NOMO-1 (cell line): ENCODE measurements around the gene CEP85L.

Experiments used
- DNase-seq, 2 experiments: peaks; one replicate each; lab custom pipeline; 2025; ENCODE audit not compliant: unreplicated experiment in 2 of 2; lab: John Stamatoyannopoulos, UW

CEP85L gene

DNA sequence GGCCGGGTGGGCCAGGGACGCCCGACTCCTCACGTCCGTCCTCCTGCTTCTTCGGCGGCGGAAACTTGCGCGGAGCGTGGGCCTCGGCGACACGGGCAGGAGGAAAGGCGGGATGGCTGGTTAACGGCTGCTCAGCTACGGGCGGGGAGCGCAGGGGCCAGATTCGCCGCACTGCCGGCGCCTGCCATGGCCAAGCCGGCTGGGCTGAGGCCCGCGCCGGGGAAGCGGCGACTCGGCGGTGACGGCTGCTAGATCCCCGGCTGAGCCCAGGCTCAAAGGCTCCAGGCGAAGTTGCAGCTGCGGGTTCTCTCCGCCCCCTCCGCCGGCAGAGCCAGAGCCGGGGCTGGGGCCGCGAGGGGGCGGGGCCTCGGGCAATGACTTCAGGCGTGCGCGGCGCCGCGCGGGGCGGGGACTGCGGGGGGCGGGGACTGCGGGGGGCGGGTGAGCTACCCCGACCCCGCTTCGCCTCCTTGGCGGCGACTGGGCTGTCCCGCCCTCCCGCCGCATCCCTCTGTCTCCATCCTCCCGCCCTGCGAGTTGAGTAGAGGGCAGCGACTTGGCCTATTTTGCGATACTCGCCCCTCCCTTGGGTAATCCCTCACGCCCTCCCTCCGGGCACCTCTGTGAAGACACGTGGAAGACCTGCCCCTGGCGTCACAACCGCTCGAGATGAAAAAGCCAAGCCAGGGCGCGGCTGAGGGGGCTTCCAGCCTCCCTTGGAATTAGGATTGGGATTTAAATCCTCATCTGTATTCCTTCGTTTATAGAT lies at the start of gene CEP85L:
TSS of gene CEP85L (minus strand) at position 310 of the 769 bp plus-strand sequence. CDS start 322 bp downstream, outside the sequence.
- DNase-seq: peak; percentile 87 to 90

DNA sequence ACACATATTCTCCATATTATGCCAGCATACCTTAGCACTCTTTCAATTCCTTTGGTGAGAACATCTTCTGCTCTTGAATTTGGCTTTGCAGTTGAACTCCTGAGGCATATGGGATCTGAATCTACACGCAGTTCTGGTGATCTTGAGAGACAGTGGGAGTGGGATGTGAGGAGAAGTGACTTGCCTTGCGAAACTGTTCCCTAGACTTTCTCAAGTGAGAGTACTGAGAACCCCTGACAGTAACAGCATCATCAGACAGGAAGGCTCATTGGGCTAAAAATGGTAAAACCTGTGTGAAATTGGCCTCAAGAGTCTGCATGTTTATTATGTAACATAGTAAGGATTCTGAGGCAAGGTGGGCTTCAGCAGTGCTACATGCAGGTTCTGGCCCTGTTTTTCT lies 49.1 kb upstream of the CEP85L start:
- DNase-seq: no peak

DNA sequence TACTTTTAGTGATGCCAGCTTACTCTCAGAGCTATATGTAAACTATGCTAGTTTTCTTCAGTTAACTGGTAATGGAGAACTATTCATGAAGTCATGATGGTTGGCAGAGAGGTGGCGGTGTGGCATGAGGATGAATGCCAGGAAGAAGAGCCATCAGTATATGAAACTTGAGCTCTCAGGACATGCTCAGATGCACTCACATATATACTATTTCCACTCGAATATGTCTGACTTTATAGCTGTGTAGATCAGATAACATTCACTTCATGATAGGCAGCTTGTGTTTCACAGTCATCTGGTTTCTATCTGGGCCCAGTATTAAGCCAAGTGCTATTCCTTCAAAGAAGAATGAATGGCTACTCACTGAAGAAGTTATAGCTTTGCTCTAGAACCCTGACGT lies 46.2 kb upstream of the CEP85L start:
- DNase-seq: no peak

DNA sequence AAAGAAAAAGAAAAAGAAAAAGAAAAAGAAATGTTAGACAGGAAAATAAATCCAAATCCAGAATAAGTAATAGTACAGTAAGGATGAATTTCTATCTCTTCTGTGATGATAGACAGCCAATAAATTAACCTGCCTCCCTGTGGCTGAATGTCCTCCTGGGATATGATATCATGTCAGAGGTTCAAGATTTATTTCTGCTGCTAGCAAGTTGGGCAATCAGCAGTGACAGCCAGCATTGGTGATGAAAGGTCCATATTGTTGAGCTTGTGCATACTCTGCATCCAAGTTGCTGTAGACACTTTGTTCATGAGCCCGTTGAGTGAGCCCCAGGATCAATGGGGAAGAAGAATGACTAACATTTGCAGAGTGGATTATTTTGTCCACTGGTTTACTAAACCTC lies 44.9 kb upstream of the CEP85L start:
- no peak for DNase-seq

DNA sequence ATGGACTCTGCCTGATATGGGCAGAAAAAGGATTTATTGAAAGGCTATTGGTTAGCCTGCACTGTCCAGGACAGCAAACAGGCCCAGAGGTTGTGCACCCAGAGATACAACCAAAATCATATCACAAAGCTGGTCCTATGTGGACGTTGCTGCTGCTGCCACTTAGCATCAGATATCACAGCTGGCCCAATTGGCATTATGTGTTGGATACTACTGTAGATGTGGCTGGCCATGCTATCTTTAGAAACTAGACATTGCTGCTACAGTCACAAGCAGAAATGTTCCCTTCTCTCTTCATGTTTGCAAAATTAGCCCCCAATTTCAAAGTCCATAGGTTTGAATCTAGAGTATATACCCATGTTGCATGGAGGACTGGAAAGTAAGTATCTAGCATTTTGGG lies 42.2 kb upstream of the CEP85L start:
- no peak for DNase-seq

DNA sequence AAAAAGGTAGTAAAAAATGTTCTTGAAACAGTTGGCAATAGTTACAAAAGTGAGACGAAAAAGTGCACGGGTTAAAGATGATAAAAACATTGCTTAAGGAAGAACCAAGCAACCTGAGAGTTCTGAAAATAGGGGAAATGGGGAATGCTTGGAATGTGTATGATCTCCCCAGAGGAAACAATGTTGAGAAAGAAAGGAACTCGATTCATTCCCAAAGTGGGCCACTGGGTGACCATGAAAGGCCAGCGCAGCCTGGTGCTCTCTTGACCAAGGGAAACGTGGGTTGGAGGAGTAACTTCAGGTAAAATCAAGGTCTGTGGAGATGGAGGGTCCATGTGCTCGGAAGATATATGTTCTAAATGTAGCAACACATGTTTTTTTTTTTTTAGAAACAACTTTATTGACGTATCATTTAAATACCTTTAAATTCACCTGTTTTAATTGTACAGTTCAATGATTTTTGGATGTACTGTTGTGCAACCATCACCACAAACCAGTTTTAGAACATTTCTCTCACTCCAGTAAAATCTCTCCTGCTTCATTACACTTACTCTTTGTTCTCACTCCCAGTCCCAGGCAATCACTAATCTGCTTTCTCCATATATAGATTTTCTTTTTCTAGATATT lies 34.5 kb upstream of the CEP85L start:
- DNase-seq: no peak

DNA sequence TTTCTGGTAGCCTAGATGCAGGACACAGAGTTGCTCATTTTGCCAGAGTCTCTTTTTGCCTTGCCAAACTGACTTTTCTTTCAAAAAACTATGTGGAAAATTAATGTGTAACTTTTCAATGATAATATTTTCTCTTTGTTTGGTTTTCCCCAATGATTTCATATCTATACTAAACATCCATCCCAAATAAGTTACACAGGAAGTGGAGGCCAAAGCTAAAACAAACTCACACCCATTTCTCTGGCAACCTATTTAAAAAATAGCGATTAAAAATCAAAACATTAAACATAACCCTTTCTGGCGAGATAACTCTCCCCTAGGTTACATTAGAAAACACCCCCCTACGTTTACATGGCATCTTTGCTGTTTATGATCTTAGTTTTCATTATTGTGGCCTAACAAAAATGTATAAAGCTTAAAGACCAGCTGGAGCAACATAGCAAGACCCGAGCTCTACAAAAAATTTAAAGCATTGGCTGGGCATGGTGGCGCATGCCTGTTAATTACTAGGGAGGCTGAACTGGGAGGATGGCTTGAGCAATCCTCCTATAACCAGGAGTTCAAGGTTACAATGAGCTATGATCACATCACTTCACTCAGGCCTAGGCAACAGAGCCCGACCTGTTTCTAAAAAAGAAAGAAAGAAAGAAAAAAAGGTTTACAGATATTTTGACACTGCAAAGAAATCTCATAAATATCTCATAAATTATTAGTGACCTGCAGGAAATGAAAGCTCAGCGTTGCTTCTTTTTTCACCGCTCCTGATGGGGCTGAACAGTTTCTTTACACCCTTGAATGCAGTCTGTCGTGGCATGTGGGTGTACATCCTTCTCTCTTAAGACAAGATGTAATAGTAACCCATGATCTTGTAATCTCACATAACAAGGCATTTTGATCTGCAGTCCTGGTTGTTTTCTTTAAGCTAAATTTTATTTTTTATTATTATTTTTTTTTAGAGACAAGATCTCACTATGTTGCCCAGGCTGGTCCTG lies 32.8 kb upstream of the CEP85L start:
- DNase-seq: no peak

DNA sequence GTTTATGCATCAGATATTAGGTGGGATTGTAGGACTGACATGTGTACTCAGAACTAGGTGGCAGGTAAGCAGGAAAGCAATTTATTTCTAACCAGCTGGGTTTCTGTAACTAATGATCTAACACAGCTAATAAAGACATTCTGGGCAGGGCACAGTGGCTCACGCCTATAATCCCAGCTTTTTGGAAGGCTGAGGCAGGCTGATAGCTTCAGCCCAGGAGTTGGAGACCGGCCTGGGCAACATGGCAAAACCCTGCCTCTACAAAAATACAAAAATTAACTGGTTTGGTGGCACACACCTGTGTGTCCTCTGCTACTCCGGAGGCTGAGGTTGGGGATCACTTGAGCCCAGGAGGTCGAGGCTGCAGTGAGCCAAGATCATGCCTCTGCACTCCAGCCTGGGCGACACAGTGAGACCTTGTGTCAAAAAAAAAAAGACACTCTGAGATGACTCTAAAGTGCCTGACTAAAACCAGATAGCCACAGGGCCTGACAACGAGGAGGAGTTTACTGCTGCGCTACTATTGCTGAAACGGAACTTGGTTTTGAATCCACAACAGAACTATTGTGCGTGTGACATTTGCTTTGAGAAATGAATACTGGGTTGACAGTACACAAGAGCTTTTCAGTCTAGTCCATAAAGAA lies 29.2 kb upstream of the CEP85L start:
- no peak for DNase-seq

DNA sequence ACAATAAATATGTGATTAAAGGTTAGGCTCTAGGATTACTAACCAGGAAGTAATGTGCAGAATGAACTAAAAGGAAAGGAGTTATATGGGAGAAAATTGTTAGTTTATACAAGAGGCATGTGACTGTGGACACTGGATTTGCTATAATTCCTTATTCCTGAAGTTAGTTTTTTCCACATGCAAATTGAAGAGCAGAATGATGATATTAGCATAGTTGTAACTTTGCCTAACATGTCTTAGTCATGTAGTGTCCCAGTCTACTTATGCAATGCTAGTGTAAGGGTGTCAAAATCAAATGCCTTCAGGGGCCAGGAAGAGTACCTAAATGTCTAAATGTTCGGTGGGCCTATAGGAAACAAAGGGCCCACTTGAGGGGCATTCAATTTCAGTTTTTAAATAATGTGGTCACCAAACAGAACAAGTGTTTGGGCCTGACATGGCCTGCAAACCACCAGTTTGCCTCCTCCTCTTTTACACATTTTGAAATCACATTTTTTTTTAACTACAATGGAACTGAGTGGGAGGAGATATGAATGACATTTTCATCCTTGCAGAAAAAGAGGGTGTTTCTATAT lies 28.0 kb upstream of the CEP85L start:
- no peak for DNase-seq

DNA sequence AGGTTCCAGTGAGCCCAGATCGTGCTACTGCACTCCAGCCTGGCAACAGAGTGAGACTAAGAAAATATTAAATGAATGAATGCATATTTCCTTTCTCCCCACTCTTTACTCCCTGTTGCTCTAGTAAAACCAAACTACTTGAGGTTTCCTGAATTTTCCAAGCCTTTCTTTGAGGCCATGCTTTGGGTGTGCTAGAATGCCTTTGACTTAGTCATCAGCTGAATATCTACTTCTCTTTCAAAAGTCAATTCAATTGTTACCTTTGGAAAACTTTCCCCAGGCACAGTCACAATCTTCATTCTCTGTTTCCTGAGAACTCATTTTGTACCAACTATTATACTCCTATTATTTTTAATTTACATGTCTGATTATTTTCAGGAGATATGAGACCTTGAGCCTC lies 27.5 kb upstream of the CEP85L start:
- DNase-seq: no peak

DNA sequence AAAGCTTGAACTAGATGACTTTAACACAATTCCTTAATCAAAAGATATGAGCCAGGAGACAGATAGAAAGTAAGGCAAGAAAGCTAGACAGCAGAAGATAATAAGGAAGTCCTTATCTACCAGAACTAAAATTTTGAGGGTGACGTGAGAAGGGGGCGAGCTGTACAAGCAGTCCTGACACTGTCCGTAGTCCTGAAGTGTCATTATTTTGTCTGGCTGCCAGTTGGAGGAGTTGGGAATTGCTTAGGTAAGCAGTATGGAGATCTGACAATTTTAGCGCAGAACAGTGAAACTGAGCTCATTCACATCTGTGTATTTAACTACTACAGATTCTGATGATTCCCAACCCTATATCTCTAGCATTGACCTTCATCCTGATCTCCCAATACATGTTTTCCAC lies 25.8 kb upstream of the CEP85L start:
- DNase-seq: no peak

DNA sequence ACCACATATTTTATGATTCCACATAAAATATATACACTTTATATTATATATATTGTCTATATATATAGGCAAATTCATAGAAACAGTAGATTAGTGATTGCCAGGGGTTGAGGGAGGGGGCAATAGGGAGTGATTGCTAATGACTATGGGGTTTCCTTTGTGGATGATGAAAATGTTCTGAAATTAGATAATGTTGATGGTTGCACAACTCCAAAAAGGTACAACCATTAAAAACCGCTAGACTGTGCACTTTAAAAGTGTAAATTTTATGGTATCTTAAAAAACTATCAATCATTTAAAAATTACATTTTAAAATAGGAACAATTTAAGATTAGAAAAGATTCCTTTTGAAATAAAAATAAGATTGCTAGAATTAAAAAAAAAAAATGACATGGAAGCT lies 23.8 kb upstream of the CEP85L start:
- no peak for DNase-seq

DNA sequence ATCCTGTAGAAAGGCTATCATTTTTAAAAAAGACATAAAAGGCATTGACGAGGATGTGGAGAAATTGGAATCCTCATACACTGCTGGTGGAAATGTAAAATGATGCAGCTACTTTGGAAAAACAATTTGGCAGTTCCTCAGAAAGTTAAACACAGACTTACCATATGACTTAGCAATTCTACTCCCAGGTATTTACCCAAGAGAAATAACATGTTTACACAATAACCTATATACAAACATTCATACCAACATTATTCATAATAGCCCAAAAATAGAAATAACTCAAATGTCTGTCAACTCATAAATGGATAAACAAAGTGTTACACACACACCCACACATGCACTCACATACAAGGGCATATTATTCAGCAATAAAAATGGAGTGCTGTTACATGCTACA lies 23.4 kb upstream of the CEP85L start:
- no peak for DNase-seq

DNA sequence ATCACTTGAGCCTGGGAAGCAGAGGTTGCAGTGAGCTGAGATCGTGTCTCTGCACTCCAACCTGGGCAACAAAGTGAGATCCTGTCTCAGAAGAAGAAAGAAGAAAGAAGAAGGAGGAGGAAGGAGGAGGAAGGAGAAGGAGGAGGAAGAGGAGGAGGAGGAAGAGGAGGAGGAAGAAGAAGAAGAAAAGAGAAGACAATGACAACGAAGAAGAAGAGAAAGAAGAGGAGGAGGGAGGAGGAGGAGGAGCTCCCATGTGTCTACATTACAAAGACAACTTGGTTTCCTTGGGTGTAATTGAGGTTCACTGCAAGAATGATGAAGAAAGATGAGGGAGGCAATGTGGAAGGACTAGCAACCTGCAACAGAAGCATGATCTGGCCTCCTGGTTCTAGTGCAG lies 21.3 kb upstream of the CEP85L start:
- DNase-seq: no peak

DNA sequence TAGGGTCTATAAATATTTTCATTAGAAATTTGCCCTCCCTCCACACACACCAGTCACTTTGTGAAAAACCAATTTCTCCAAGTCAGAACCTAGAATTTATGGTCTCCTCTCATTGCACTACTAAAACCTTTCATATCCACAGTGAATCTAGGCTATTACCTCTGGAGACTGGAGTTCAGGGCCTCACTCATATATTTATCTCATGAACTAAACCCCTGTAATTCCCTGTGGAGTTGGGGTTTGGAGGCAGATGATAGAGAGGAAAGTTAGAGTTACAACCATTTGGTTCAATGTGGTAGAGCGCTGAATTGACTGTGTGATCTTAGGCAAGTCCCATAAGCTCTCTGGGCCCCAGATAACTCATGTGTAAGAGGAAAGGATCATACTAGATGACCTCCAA lies 18.2 kb upstream of the CEP85L start:
- DNase-seq: no peak

DNA sequence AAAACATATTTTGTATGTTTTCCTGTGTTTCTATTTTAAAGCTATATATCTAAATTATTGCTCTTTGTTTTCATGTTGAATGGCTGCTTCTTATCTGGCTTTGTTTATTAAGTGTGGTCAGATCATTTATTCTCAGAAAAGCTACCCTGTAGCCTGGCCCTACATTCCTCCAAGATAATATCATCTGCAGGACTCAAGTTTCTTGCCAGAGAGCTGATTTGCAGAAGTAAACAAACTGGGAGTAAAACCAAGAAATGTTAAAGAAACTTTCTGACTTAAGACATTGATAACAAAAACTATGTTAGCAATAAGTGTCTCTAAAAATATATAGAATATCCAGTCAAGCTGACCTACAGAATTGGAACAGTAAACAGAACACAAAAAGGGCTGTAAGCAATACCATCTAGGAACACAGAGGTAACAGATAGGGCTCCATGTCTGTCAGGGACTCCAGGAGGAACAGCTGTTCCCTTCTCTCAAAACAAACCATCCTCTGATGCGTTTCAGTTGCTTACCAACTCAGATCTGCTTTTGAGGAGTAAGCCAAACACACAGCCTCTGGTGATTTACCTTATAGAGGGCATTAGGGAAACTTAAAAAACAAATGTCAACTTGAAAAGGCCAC lies 17.5 kb upstream of the CEP85L start:
- no peak for DNase-seq

DNA sequence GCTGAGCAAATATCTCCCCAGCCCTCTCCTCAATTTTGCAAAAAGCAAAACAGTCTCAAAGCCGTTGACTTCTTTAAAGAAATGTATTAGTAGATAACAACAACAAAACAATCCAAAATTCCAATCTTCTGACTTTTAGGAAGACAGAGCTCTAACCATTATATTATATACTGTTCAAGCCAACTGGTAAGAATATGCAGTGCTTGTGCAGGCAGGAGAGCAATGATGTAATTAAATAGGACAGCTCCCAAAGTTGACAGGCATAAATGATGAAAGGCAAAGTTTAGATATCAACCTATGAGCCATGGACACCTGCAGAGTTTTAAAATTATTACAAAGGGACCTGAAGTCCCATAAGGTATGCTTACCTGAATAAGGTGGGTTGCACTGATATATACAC lies 16.6 kb upstream of the CEP85L start:
- DNase-seq: no peak

DNA sequence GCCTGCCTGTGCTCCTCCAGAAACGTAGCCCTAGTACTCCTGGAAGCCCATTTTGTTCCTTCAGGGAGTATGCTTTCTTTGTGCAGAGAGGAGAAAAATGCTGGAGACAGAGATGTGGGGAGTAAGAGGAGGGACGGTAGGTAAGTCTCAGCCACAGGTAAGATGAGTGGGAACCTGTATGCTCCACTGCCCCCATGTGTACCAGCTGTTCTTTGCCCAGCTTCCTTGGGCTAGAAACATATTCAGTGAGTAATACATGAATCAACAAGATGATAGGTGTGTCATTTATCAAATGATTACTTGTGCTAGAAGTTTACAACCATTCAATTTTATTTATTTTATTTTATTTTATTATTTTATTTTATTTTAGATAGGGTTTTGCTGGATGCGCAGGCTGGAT lies 13.6 kb upstream of the CEP85L start:
- no peak for DNase-seq

DNA sequence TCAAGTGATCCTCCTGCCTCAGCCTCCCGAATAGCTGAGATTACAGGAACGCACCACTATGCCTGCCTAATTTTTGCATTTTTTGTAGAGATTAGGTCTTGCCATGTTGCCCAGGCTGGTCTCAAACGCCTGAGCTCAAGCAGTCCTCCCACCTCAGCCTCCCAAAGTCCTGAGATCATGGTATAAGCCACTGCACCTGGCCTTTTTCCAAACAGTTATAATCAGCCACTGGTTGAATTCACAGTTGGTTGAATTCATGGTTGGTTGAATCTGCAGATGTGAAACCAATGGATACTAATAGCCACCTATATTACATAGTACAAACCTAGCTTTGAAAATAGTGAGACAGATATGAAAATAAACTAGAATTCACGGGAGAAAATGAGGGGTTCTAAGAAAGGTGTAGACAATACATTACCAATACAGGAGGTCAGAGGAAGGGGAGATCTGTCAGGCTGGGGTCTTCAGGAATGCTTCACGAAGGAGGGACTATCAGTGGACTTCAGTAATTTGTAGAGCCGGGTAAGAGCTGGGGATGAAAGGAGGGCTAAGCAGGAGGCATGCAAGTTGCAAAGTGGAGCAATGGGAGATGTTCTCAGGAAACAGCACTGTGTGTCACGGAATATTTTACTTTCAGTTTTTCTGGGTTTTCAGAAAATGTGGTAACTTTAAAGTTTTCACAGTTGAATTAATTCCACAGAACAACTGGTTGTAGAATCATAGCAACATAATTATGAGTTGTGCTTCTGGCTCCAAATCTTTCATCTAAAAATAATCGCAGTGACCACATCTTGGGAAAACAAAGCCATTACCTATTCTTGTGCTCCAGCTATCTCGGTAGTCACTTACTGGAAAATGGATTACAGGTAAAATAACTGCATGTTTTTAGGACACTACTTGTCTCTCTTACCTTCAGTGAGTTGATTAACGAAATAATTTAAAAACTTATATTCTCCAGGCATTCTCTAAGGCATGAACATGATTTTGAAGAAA lies 12.9 kb upstream of the CEP85L start:
- DNase-seq: no peak
